Measurements from ENCODE around the gene MLN. TPM values are rescaled to one million over a fixed set of nuclear protein-coding genes. Genes with fewer than 3 reads are reported as not detected.

Gene MLN
- total and polyA plus RNA-seq, 8 donors: not detected

- no peak for TF ChIP-seq CTCF (IDR thresholded peaks at IDR 0.05)
- TF ChIP-seq EP300 (IDR thresholded peaks at IDR 0.05): no peak
- no peak for TF ChIP-seq POLR2A (IDR thresholded peaks at IDR 0.05)
- no peak for TF ChIP-seq POLR2AphosphoS5 (IDR thresholded peaks at IDR 0.05)
- Histone ChIP-seq H3K9me3 (no peaks in the 10 kb centered on the region), H3K4me1 (no peaks in the 10 kb centered on the region), H3K27me3 (peaks cover 0 to 68% (median 24%) of the 10 kb centered on the region in 3 donors), H3K4me3 (no peak overlapping the region), H3K36me3 (no peaks in the 10 kb centered on the region), H3K27ac (no peak overlapping the region)
- intact Hi-C loops (cut with DNase I; ENCODE audit: low total_unique reads): loop anchor here (10.0 kb wide), 1 partner anchor 230 kb away; no protein-coding TSS in a partner anchor
- DNase-seq: no peak
- WGBS, 5 donors: 41 to 52% (median 50%) methylated on average over 14 of the region's 14 CpGs
Measured at GRCh38 chr6:33794910-33795623, 8.7 kb downstream of the MLN start.

GRCh38 chr6:33792981-33793380, 10.8 kb downstream of the MLN start:
- Histone ChIP-seq H3K9me3 (no peaks in the 10 kb centered on the region), H3K27me3 (peaks cover 0 to 47% (median 24%) of the 10 kb centered on the region in 3 donors), H3K4me1 (peaks cover 0 to 8% (median 7%) of the 10 kb centered on the region in 4 donors), H3K27ac (no peak overlapping the region), H3K36me3 (no peaks in the 10 kb centered on the region), H3K4me3 (no peak overlapping the region)
- no peak for TF ChIP-seq POLR2A (IDR thresholded peaks at IDR 0.05)
- no peak for TF ChIP-seq EP300 (IDR thresholded peaks at IDR 0.05)
- no peak for TF ChIP-seq POLR2AphosphoS5 (IDR thresholded peaks at IDR 0.05)
- TF ChIP-seq CTCF (IDR thresholded peaks at IDR 0.05): no peak
- intact Hi-C loops (cut with DNase I; ENCODE audit: low total_unique reads): loop anchor here (10.0 kb wide), 1 partner anchor 232 kb away; no protein-coding TSS in a partner anchor
- DNase-seq: no peak
- WGBS, 5 donors: 33 to 68% (median 47%) methylated on average over 7 to 10 of the region's 10 CpGs

- WGBS, 5 donors: 74 to 82% (median 80%) methylated on average over 7 of the region's 7 CpGs
- no peak for DNase-seq
- no peak overlapping the region for H3K27ac ChIP-seq
- H3K27me3 ChIP-seq: peaks cover 0 to 35% (median 18%) of the 10 kb centered on the region in 3 donors
- intact Hi-C loops (cut with DNase I; ENCODE audit: low total_unique reads): loop anchor here (10.0 kb wide), 1 partner anchor 233 kb away; no protein-coding TSS in a partner anchor
- peaks cover 12 to 21% (median 20%) of the 10 kb centered on the region in 4 donors for H3K4me1 ChIP-seq
- no peak overlapping the region for H3K4me3 ChIP-seq
- H3K9me3 ChIP-seq: no peaks in the 10 kb centered on the region
- TF ChIP-seq CTCF (IDR thresholded peaks at IDR 0.05) (no peak), POLR2A (IDR thresholded peaks at IDR 0.05) (no peak), EP300 (IDR thresholded peaks at IDR 0.05) (no peak), POLR2AphosphoS5 (IDR thresholded peaks at IDR 0.05) (no peak)
- peaks cover 0 to 3% (median under 1%) of the 10 kb centered on the region in 4 donors for H3K36me3 ChIP-seq
Measured at GRCh38 chr6:33791620-33792019, 12.2 kb downstream of the MLN start.

- 86 to 94% (median 92%) methylated on average over 5 of the region's 5 CpGs for WGBS, 5 donors
- intact Hi-C loops (cut with DNase I; ENCODE audit: low total_unique reads): loop anchor here (10.0 kb wide), 1 partner anchor 234 kb away; no protein-coding TSS in a partner anchor
- TF ChIP-seq POLR2A (IDR thresholded peaks at IDR 0.05) (no peak), EP300 (IDR thresholded peaks at IDR 0.05) (no peak), CTCF (IDR thresholded peaks at IDR 0.05) (no peak), POLR2AphosphoS5 (IDR thresholded peaks at IDR 0.05) (no peak)
Measured at GRCh38 chr6:33790910-33791309, 12.9 kb downstream of the MLN start.

More at GRCh38 chr6:33790910-33791309, 12.9 kb downstream of the MLN start:
- DNase-seq: no peak
- Histone ChIP-seq H3K36me3 (peaks cover 0 to 10% (median 7%) of the 10 kb centered on the region in 4 donors), H3K27me3 (peaks cover 0 to 28% (median 15%) of the 10 kb centered on the region in 3 donors), H3K4me1 (peaks cover 20 to 28% (median 27%) of the 10 kb centered on the region in 4 donors), H3K4me3 (no peak overlapping the region), H3K27ac (no peak overlapping the region), H3K9me3 (no peaks in the 10 kb centered on the region)
